ENCODE results near the gene KLHL17. TPM values are rescaled to one million over a fixed set of nuclear protein-coding genes. Genes with fewer than 3 reads are reported as not detected.

Gene KLHL17
- total and polyA plus RNA-seq, 10 of the 15 experiments (the other 5 are each of a cell fraction or from before 2014, with no cell fraction given) = 0.03 to 30.6 (median 5.3) TPM

DNA sequence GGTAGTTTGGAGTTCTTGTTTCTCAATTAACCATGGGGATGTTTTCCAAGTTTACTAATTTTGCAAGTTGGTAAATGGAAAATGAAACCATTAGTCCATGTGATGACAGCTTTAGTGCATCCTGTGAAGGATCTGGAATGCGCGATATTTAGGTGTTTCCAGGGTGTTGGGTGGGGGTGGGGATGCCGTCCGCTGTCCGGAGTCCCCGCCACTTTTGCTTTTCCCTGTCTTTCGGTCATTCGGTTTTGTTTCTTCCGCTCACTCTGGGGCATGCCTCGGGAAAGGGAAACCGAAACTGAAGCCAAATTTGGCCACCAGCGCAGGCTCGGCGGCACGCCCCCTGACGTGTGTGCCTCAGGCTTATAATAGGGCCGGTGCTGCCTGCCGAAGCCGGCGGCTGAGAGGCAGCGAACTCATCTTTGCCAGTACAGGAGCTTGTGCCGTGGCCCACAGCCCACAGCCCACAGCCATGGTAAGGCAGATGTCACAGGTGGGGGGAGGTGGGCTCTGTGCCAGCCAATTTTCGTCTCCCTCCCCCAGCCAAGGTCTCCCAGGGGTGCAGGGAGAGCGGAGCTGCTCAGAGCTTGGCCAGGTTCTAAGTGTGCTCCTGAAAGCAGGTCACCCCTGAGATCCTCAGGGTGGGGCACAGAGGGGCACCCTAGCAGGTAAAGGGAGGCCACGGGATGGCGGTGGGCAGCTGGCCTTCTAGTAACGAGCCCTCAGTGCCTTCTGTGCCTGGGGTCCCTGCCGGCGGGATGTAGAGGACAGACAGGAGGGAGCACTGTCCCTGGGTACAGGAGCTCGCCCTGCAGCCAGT is 52.9 kb downstream of the KLHL17 start, which contains the start of gene ISG15 (continued):
- TF ChIP-seq NR2F1 (conservative IDR thresholded peaks at IDR 0.05) (no peak), ZNF622 (IDR thresholded peaks at IDR 0.05) (no peak), TARDBP (IDR thresholded peaks at IDR 0.05; ENCODE audit: borderline replicate concordance) (no peak), CHD4 (IDR thresholded peaks at IDR 0.05) (no peak), TCF3 (IDR thresholded peaks at IDR 0.05; ENCODE audit: borderline replicate concordance, insufficient read depth, low read depth, low read length) (peak; percentile 54; the same call in 1 of the 2 replicates), MYB (IDR thresholded peaks at IDR 0.05; ENCODE audit: borderline replicate concordance, low read depth, low read length) (0 out of 2 replicates have a peak, but pooled peaks have one; percentile 19), ZZZ3 (IDR thresholded peaks at IDR 0.05; ENCODE audit: control insufficient read depth, insufficient read length, low read depth) (no peak), TAF1 (IDR thresholded peaks at IDR 0.05; ENCODE audit: borderline replicate concordance, low read depth, low read length) (no peak), RAD21 (IDR thresholded peaks at IDR 0.05; ENCODE audit: insufficient read depth, low read depth, low read length) (no peak), PAX5 (IDR thresholded peaks at IDR 0.05; ENCODE audit: borderline replicate concordance, low read depth, low read length) (no peak)
- TF ChIP-seq, protein P1, sequence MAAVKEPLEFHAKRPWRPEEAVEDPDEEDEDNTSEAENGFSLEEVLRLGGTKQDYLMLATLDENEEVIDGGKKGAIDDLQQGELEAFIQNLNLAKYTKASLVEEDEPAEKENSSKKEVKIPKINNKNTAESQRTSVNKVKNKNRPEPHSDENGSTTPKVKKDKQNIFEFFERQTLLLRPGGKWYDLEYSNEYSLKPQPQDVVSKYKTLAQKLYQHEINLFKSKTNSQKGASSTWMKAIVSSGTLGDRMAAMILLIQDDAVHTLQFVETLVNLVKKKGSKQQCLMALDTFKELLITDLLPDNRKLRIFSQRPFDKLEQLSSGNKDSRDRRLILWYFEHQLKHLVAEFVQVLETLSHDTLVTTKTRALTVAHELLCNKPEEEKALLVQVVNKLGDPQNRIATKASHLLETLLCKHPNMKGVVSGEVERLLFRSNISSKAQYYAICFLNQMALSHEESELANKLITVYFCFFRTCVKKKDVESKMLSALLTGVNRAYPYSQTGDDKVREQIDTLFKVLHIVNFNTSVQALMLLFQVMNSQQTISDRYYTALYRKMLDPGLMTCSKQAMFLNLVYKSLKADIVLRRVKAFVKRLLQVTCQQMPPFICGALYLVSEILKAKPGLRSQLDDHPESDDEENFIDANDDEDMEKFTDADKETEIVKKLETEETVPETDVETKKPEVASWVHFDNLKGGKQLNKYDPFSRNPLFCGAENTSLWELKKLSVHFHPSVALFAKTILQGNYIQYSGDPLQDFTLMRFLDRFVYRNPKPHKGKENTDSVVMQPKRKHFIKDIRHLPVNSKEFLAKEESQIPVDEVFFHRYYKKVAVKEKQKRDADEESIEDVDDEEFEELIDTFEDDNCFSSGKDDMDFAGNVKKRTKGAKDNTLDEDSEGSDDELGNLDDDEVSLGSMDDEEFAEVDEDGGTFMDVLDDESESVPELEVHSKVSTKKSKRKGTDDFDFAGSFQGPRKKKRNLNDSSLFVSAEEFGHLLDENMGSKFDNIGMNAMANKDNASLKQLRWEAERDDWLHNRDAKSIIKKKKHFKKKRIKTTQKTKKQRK (IDR thresholded peaks at IDR 0.05; ENCODE audit: low read depth, low read length) = no peak
- TF ChIP-seq, protein P2, sequence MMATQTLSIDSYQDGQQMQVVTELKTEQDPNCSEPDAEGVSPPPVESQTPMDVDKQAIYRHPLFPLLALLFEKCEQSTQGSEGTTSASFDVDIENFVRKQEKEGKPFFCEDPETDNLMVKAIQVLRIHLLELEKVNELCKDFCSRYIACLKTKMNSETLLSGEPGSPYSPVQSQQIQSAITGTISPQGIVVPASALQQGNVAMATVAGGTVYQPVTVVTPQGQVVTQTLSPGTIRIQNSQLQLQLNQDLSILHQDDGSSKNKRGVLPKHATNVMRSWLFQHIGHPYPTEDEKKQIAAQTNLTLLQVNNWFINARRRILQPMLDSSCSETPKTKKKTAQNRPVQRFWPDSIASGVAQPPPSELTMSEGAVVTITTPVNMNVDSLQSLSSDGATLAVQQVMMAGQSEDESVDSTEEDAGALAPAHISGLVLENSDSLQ (IDR thresholded peaks at IDR 0.05) = peak; percentile 50
- TF ChIP-seq, protein P3, sequence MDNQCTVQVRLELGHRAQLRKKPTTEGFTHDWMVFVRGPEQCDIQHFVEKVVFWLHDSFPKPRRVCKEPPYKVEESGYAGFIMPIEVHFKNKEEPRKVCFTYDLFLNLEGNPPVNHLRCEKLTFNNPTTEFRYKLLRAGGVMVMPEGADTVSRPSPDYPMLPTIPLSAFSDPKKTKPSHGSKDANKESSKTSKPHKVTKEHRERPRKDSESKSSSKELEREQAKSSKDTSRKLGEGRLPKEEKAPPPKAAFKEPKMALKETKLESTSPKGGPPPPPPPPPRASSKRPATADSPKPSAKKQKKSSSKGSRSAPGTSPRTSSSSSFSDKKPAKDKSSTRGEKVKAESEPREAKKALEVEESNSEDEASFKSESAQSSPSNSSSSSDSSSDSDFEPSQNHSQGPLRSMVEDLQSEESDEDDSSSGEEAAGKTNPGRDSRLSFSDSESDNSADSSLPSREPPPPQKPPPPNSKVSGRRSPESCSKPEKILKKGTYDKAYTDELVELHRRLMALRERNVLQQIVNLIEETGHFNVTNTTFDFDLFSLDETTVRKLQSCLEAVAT (IDR thresholded peaks at IDR 0.05) = peak; percentile 56
- TF ChIP-seq, protein P4, sequence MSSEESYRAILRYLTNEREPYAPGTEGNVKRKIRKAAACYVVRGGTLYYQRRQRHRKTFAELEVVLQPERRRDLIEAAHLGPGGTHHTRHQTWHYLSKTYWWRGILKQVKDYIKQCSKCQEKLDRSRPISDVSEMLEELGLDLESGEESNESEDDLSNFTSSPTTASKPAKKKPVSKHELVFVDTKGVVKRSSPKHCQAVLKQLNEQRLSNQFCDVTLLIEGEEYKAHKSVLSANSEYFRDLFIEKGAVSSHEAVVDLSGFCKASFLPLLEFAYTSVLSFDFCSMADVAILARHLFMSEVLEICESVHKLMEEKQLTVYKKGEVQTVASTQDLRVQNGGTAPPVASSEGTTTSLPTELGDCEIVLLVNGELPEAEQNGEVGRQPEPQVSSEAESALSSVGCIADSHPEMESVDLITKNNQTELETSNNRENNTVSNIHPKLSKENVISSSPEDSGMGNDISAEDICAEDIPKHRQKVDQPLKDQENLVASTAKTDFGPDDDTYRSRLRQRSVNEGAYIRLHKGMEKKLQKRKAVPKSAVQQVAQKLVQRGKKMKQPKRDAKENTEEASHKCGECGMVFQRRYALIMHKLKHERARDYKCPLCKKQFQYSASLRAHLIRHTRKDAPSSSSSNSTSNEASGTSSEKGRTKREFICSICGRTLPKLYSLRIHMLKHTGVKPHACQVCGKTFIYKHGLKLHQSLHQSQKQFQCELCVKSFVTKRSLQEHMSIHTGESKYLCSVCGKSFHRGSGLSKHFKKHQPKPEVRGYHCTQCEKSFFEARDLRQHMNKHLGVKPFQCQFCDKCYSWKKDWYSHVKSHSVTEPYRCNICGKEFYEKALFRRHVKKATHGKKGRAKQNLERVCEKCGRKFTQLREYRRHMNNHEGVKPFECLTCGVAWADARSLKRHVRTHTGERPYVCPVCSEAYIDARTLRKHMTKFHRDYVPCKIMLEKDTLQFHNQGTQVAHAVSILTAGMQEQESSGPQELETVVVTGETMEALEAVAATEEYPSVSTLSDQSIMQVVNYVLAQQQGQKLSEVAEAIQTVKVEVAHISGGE (CRISPR knock-in tag; IDR thresholded peaks at IDR 0.05) = no peak
- TF ChIP-seq, protein P5, sequence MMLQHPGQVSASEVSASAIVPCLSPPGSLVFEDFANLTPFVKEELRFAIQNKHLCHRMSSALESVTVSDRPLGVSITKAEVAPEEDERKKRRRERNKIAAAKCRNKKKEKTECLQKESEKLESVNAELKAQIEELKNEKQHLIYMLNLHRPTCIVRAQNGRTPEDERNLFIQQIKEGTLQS (IDR thresholded peaks at IDR 0.05; ENCODE audit: borderline replicate concordance, extremely low read depth, low read depth, low read length) = no peak
- TF ChIP-seq, protein P6, sequence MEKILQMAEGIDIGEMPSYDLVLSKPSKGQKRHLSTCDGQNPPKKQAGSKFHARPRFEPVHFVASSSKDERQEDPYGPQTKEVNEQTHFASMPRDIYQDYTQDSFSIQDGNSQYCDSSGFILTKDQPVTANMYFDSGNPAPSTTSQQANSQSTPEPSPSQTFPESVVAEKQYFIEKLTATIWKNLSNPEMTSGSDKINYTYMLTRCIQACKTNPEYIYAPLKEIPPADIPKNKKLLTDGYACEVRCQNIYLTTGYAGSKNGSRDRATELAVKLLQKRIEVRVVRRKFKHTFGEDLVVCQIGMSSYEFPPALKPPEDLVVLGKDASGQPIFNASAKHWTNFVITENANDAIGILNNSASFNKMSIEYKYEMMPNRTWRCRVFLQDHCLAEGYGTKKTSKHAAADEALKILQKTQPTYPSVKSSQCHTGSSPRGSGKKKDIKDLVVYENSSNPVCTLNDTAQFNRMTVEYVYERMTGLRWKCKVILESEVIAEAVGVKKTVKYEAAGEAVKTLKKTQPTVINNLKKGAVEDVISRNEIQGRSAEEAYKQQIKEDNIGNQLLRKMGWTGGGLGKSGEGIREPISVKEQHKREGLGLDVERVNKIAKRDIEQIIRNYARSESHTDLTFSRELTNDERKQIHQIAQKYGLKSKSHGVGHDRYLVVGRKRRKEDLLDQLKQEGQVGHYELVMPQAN (conservative IDR thresholded peaks at IDR 0.05) = peak; percentile 60; the same call in 1 of the 2 replicates
